IMR-90 (cell line): ENCODE results near the gene GEMIN2. TPM values are rescaled to one million over a fixed set of nuclear protein-coding genes. Genes with fewer than 3 reads are reported as not detected.

Source experiments
- ATAC-seq: fragments of 200-7000 bp; cut with Tn5 transposase; 2 replicates; pipeline ENCODE4 v1.9.1; 2020; ENCODE audit warnings: low read depth, mild to moderate bottlenecking, moderate library complexity
- BruUV-seq: library from RNA; stranded (reverse); fragments of 400-500 nt; replicated peaks from 2 replicates; lab custom pipeline; 2021; lab: Mats Ljungman, UMichigan
- CTCF ChIA-PET: fragments of 300-600 bp; formaldehyde crosslinking; extraction: SDS; loops from one replicate; lab custom pipeline; 2021; ENCODE audit warnings: antibody characterized with exemption; lab: Yijun Ruan, JAX
- POLR2A ChIA-PET: fragments of 300-600 bp; sonication (Branson Sonifier 250); formaldehyde crosslinking; loops from one replicate; lab custom pipeline; 2022; ENCODE audit warnings: antibody characterized with exemption; ENCODE audit not compliant: unreplicated experiment; lab: Charles Lee
- DNase-seq: peaks from one replicate; pipeline ENCODE4 v3.0.0; 2013
- H2AFZ ChIP-seq: replicated peaks from 2 replicates; pipeline ENCODE3; 2013; ENCODE audit warnings: low read length, mild to moderate bottlenecking; ENCODE audit not compliant: poor library complexity
- H2AK5ac ChIP-seq: 2 replicates; pipeline ENCODE4 v1.6.1; 2013; ENCODE audit warnings: low read depth, low read length, inconsistent platforms
- H2AK9ac ChIP-seq: replicated peaks from 2 replicates; pipeline ENCODE3; 2013; ENCODE audit warnings: mild to moderate bottlenecking, low read depth, low read length, moderate library complexity; ENCODE audit not compliant: poor library complexity
- H2BK120ac ChIP-seq: 2 replicates; pipeline ENCODE4 v1.6.1; 2013; ENCODE audit warnings: low read depth, low read length, inconsistent platforms
- H2BK15ac ChIP-seq: 3 replicates; pipeline ENCODE4 v1.6.1; 2013; ENCODE audit warnings: low read depth, low read length, inconsistent platforms
- H2BK20ac ChIP-seq: 2 replicates; pipeline ENCODE4 v1.6.1; 2013; ENCODE audit warnings: low read depth, mild to moderate bottlenecking, inconsistent platforms, low read length, moderate library complexity
- H2BK5ac ChIP-seq: 2 replicates; pipeline ENCODE4 v1.6.1; 2013; ENCODE audit warnings: mild to moderate bottlenecking, low read depth, low read length, inconsistent platforms; ENCODE audit not compliant: poor library complexity, severe bottlenecking
- H3K14ac ChIP-seq: replicated peaks from 2 replicates; pipeline ENCODE4 v1.6.1; 2013; ENCODE audit warnings: low read depth, low read length, inconsistent platforms
- H3K18ac ChIP-seq: 2 replicates; pipeline ENCODE4 v1.6.1; 2013; ENCODE audit warnings: low read depth, low read length, control low read depth
- H3K23ac ChIP-seq: 2 replicates; pipeline ENCODE4 v1.6.1; 2013; ENCODE audit warnings: low read depth, low read length, inconsistent platforms
- H3K27ac ChIP-seq: 2 replicates; pipeline ENCODE4 v1.5.1; 2013; ENCODE audit warnings: mild to moderate bottlenecking, control low read depth, low read length; ENCODE audit not compliant: insufficient read depth
- H3K27me3 ChIP-seq: 2 replicates; pipeline ENCODE4 v1.6.1; 2013; ENCODE audit warnings: low read length; ENCODE audit not compliant: control insufficient read depth, insufficient read depth
- H3K36me3 ChIP-seq: 2 replicates; pipeline ENCODE4 v1.6.1; 2013; ENCODE audit warnings: low read length, mixed read lengths; ENCODE audit not compliant: control insufficient read depth, insufficient read depth
- H3K4ac ChIP-seq: 2 replicates; pipeline ENCODE4 v1.6.1; 2013; ENCODE audit warnings: low read depth, low read length, inconsistent platforms
- H3K4me1 ChIP-seq: 2 replicates; pipeline ENCODE4 v1.6.1; 2013; ENCODE audit warnings: low read length, mixed read lengths; ENCODE audit not compliant: control insufficient read depth, insufficient read depth
- H3K4me2 ChIP-seq: 2 replicates; pipeline ENCODE4 v1.6.1; 2013; ENCODE audit warnings: low read depth, mild to moderate bottlenecking, control low read depth, low read length, moderate library complexity
- H3K4me3 ChIP-seq: 2 replicates; pipeline ENCODE4 v1.5.1; 2013; ENCODE audit warnings: low read depth, mild to moderate bottlenecking, control low read depth, low read length, moderate library complexity; ENCODE audit not compliant: insufficient read depth
- H3K56ac ChIP-seq: 2 replicates; pipeline ENCODE4 v1.6.1; 2013; ENCODE audit warnings: low read length, inconsistent platforms; ENCODE audit not compliant: insufficient read depth; ENCODE audit errors: extremely low read depth
- H3K79me1 ChIP-seq, 2 experiments: 2 replicates each; pipeline ENCODE4 v1.6.1; 2013; ENCODE audit warnings: low read length in 2 of 2, inconsistent platforms in 1 of 2, low read depth in 1 of 2
- H3K9ac ChIP-seq: 2 replicates; pipeline ENCODE4 v1.6.1; 2013; ENCODE audit warnings: low read depth, low read length, control low read depth
- H3K9me1 ChIP-seq: 2 replicates; pipeline ENCODE4 v1.6.1; 2013; ENCODE audit warnings: low read length, inconsistent platforms; ENCODE audit not compliant: insufficient read depth
- H3K9me3 ChIP-seq: 2 replicates; pipeline ENCODE4 v1.6.1; 2013; ENCODE audit warnings: low read length; ENCODE audit not compliant: control insufficient read depth, insufficient read depth
- H4K20me1 ChIP-seq: 2 replicates; pipeline ENCODE4 v1.6.1; 2013; ENCODE audit warnings: low read length, inconsistent platforms; ENCODE audit not compliant: insufficient read depth
- H4K5ac ChIP-seq: 2 replicates; pipeline ENCODE4 v1.6.1; 2013; ENCODE audit warnings: mild to moderate bottlenecking, low read depth, low read length, control low read depth
- H4K8ac ChIP-seq, 2 experiments: 2 replicates each; pipeline ENCODE4 v1.6.1; 2013; ENCODE audit warnings: low read depth in 2 of 2, low read length in 2 of 2, control low read depth in 1 of 2, inconsistent platforms in 1 of 2
- H4K91ac ChIP-seq: 2 replicates; pipeline ENCODE4 v1.6.1; 2013; ENCODE audit warnings: low read depth, low read length, inconsistent platforms; ENCODE audit not compliant: insufficient read depth
- FOS ChIP-seq: fragments of 150-350 bp; IDR thresholded peaks from 2 replicates; pipeline ENCODE4 v1.6.1; 2016; ENCODE audit warnings: low read depth, low read length
- POLR2A ChIP-seq: IDR thresholded peaks from 2 replicates; pipeline ENCODE4 v1.6.1; 2012; ENCODE audit warnings: mild to moderate bottlenecking, low read depth, low read length
- WGBS, 2 experiments: methylation state at CpG; one replicate each; pipeline versions ENCODE4 v1.1.5 to v1.1.7; 2013; ENCODE audit warnings: missing lambda C conversion rate in 2 of 2; ENCODE audit not compliant: insufficient read length in 1 of 2; ENCODE audit errors: extremely low coverage in 2 of 2; 5-methylcytosine and 5-hydroxymethylcytosine counted together
- dilution Hi-C: fragments of 300-500 bp; cut with HindIII; formaldehyde crosslinking; loops from one replicate; pipeline ENCODE4 v1.14.3; 2018; ENCODE audit warnings: low sequenced_read_pairs; ENCODE audit not compliant: unreplicated experiment
- in situ Hi-C: fragments of 300-500 bp; cut with MboI; formaldehyde crosslinking; loops from 3 replicates; pipeline ENCODE4 v1.14.3; 2019; ENCODE audit warnings: low sequenced_read_pairs, inconsistent platforms, mixed read lengths
- intact Hi-C: fragments of 100-400 bp; cut with micrococcal nuclease; formaldehyde crosslinking; loops from 2 replicates; pipeline ENCODE4 v1.10.0; 2022
- polyA plus RNA-seq, 3 experiments: library from polyadenylated mRNA; depleted of rRNA; stranded (reverse); fragments of >200 nt; gene quantifications; 2 replicates each; pipeline ENCODE4 v1.2.3, GENCODE V29; 2012; ENCODE audit warnings: low replicate concordance in 1 of 3
- total RNA-seq: library from RNA; depleted of rRNA; stranded (reverse); fragments of >200 nt; gene quantifications from 2 replicates; pipeline ENCODE4 v1.2.3, GENCODE V29; 2012

Gene GEMIN2
- total and polyA plus RNA-seq, 2 of the 4 experiments (the other 2 are of a cell fraction) = 10.6 to 11.2 TPM

- Histone ChIP-seq H4K20me1 (peaks cover 24% of the 10 kb centered on the region), H3K27ac (peak overlapping the region; percentile 7; the same call in 1 of the 2 replicates), H2AK5ac (no peak overlapping the region), H3K4me2 (no peak overlapping the region), H4K8ac (no peak overlapping the region), H3K9me1 (0 out of 2 replicates have a peak, but pooled peaks cover 3% of the 10 kb centered on the region), H2BK20ac (no peak overlapping the region), H2BK120ac (no peak overlapping the region), H3K4me3 (no peak overlapping the region), H3K36me3 (peaks cover 49% of the 10 kb centered on the region), H3K9me3 (no peaks in the 10 kb centered on the region), H3K4ac (no peak overlapping the region), H2BK15ac (no peak overlapping the region), H2AFZ (no peak overlapping the region), H4K91ac (no peak overlapping the region), H3K23ac (no peak overlapping the region), H3K18ac (no peak overlapping the region), H3K56ac (no peak overlapping the region), H2BK5ac (no peak overlapping the region), H4K5ac (no peak overlapping the region), H2AK9ac (no peak overlapping the region), H3K9ac (no peak overlapping the region), H3K27me3 (no peaks in the 10 kb centered on the region), H3K14ac (no peak overlapping the region), H3K4me1 (no peaks in the 10 kb centered on the region; the same call in 1 of the 2 replicates), H3K79me1 (peaks cover 25 to 46% of the 10 kb centered on the region in 2 experiments)
- DNase-seq (no peak), ATAC-seq (no peak)
- 98% methylated on average over 6 of the region's 7 CpGs; no CpG with 5 or more reads in 1 of the 2 experiments for WGBS, 2 experiments
- BruUV-seq = TSS peak; percentile 76
- dilution Hi-C loops = no loop called here
- in situ Hi-C loops = no loop called here
- POLR2A ChIA-PET = no interaction called here
- intact Hi-C loops = no loop called here
- TF ChIP-seq FOS = no peak
- TF ChIP-seq POLR2A = peak; percentile 22; the same call in 1 of the 2 replicates
- CTCF ChIA-PET = no interaction called here
Measured at GRCh38 chr14:39181026-39181692, 67.0 kb downstream of the GEMIN2 start.
